H1 (cell line): ENCODE measurements around the gene PYCARD. TPM values are rescaled to one million over a fixed set of nuclear protein-coding genes. Genes with fewer than 3 reads are reported as not detected.

Experiments used
- CEBPB ChIP-seq: IDR thresholded peaks from 2 replicates; pipeline ENCODE4 v1.6.1; 2012; ENCODE audit warnings: low read depth, low read length
- E2F6 ChIP-seq: IDR thresholded peaks from 2 replicates; pipeline ENCODE4 v1.6.1; 2012; ENCODE audit warnings: inconsistent platforms
- TEAD4 ChIP-seq: IDR thresholded peaks from 2 replicates; pipeline ENCODE4 v1.6.1; 2012; ENCODE audit warnings: low read depth, low read length, inconsistent platforms, mixed read lengths
- polyA plus RNA-seq, 7 experiments: library from polyadenylated mRNA; depleted of rRNA in 3 of 7; stranded (reverse) in 5 of 7; unstranded in 2 of 7; fragments of >200 nt in 5 of 7; fragments of 200-250 nt in 2 of 7; gene quantifications; 1 replicate in 5 of 7; 2 replicates in 1 of 7; 4 replicates in 1 of 7; pipeline versions ENCODE4 v1.2.1 to v1.2.3, GENCODE V29; 2011 to 2013; ENCODE audit warnings: missing spikeins in 2 of 7, mixed read lengths in 2 of 7
- total RNA-seq: library from RNA; stranded (reverse); fragmentation: NEBNext Ultra II Directional; extraction: Animal tissue kit (Norgen Biotek cat#: 25700); gene quantifications from 2 replicates; pipeline ENCODE4 v1.2.1, GENCODE V29; 2021

Gene PYCARD
- total and polyA plus RNA-seq, 2 of the 8 experiments (the other 6 are each of a cell fraction or from before 2014, with no cell fraction given): 29.9 to 77.9 TPM

- TF ChIP-seq E2F6: no peak
- TF ChIP-seq TEAD4: no peak
- no peak for TF ChIP-seq CEBPB
These were observed 35.2 kb downstream of the PYCARD start (continued) for GRCh38 chr16:31167315-31167714.
